ENCODE results near the gene TET2.

- TF ChIP-seq YY1 (IDR thresholded peaks at IDR 0.05; ENCODE audit: insufficient read depth, insufficient read length), result no peak
- TF ChIP-seq ZNF274 (IDR thresholded peaks at IDR 0.05; ENCODE audit: low read depth, low read length), result no peak
These were observed 46.2 kb downstream of the TET2 start for GRCh38 chr4:105192910-105193309.
